Glutamatergic neuron (in vitro differentiated cells): ENCODE data around the gene EPB41L4B. TPM values are rescaled to one million over a fixed set of nuclear protein-coding genes. Genes with fewer than 3 reads are reported as not detected.

ENCODE experiments used
- DNase-seq: peaks from one replicate; pipeline ENCODE4 v3.0.0; 2022
- H3K27ac Mint-ChIP-seq: one replicate; pipeline ENCODE4 v1.8.0; 2020; ENCODE audit warnings: mild to moderate bottlenecking, mixed read lengths, inconsistent platforms; ENCODE audit not compliant: unreplicated experiment
- H3K27me3 Mint-ChIP-seq: one replicate; pipeline ENCODE4 v1.8.0; 2020; ENCODE audit warnings: mild to moderate bottlenecking, moderate library complexity, mixed read lengths, inconsistent platforms; ENCODE audit not compliant: unreplicated experiment
- H3K36me3 Mint-ChIP-seq: one replicate; pipeline ENCODE4 v1.8.0; 2020; ENCODE audit warnings: mild to moderate bottlenecking, mixed read lengths, inconsistent platforms; ENCODE audit not compliant: unreplicated experiment
- H3K4me1 Mint-ChIP-seq: one replicate; pipeline ENCODE4 v1.8.0; 2020; ENCODE audit warnings: mild to moderate bottlenecking, low read depth, mixed read lengths, inconsistent platforms; ENCODE audit not compliant: unreplicated experiment
- H3K4me3 Mint-ChIP-seq: one replicate; pipeline ENCODE4 v1.8.0; 2020; ENCODE audit warnings: mild to moderate bottlenecking, mixed read lengths, inconsistent platforms; ENCODE audit not compliant: unreplicated experiment
- H3K9me3 Mint-ChIP-seq: one replicate; pipeline ENCODE4 v1.8.0; 2020; ENCODE audit warnings: mild to moderate bottlenecking, moderate library complexity, mixed read lengths, inconsistent platforms; ENCODE audit not compliant: unreplicated experiment
- CTCF ChIP-seq: fragments of 200-600 bp; sonication (generic); IDR thresholded peaks from one replicate; pipeline ENCODE4 v1.5.0; 2021; ENCODE audit not compliant: partially characterized antibody, unreplicated experiment
- total RNA-seq: library from RNA; stranded (reverse); fragmentation: NEBNext Ultra II Directional; extraction: Animal tissue kit (Norgen Biotek cat#: 25700); gene quantifications from one replicate; pipeline ENCODE4 v1.2.1, GENCODE V29; 2021; ENCODE audit not compliant: unreplicated experiment

EPB41L4B gene
- total RNA-seq, 1 donor from 2014 or later, result 10.0 TPM

GRCh38 chr9:109250311-109250741, 70.5 kb downstream of the EPB41L4B start:
- DNase-seq, result no peak
- Mint-ChIP-seq H3K4me1 (peaks cover 20% of the 10 kb centered on the region), H3K9me3 (no peaks in the 10 kb centered on the region), H3K36me3 (no peaks in the 10 kb centered on the region), H3K4me3 (no peak overlapping the region), H3K27ac (no peak overlapping the region), H3K27me3 (no peaks in the 10 kb centered on the region)
- TF ChIP-seq CTCF, result no peak

DNA sequence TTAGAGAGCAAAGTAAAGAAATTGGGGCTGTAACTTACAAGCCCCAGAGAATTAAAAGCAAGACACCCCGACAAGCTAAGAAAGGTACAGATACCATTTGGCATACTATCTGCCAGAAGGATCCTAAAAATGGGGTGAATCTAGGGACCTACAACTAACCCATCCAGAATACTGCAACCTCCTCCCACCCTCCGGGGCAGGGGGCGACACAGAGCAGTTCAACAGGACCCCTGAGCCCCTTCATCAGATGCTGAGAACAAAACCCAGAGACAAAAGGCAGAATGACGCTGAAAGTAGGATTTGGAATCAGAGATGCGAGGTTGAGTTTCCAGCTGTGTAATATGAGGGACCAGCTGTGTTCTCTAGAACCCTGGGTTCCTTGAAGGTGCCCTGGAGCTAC, 71.2 kb downstream of the EPB41L4B start:
- TF ChIP-seq CTCF, result peak; percentile 33
- peak; percentile 54 for DNase-seq
- Mint-ChIP-seq H3K27ac (no peak overlapping the region), H3K27me3 (no peaks in the 10 kb centered on the region), H3K4me1 (peaks cover 25% of the 10 kb centered on the region), H3K9me3 (no peaks in the 10 kb centered on the region), H3K36me3 (no peaks in the 10 kb centered on the region), H3K4me3 (no peak overlapping the region)

DNA sequence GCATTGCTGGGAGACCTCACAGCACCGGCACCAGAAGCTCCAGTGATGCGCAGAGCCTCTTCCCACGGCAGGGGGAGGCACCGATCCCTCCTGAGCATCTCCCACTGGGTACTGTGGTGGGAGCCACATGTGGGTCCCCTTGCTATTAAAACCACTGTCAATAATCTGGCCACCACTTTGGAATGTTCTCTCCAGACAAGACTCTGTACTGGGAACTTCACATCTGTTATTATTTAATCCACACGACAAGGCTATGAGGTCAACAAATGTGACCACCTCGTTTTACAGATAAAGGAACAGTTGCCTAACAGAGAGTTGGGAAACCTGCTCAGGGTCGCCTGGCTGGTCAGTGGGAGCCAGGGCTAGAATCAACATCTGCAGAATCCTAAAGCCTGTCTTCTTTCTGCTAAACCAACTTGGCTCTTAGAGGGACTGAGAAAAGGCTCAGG, 72.7 kb downstream of the EPB41L4B start:
- TF ChIP-seq CTCF, result no peak
- H3K36me3 Mint-ChIP-seq, result no peaks in the 10 kb centered on the region
- H3K27me3 Mint-ChIP-seq, result no peaks in the 10 kb centered on the region
- no peak for DNase-seq
- peaks cover 34% of the 10 kb centered on the region for H3K4me1 Mint-ChIP-seq
- H3K27ac Mint-ChIP-seq, result no peak overlapping the region
- H3K4me3 Mint-ChIP-seq, result no peak overlapping the region
- no peaks in the 10 kb centered on the region for H3K9me3 Mint-ChIP-seq

DNA sequence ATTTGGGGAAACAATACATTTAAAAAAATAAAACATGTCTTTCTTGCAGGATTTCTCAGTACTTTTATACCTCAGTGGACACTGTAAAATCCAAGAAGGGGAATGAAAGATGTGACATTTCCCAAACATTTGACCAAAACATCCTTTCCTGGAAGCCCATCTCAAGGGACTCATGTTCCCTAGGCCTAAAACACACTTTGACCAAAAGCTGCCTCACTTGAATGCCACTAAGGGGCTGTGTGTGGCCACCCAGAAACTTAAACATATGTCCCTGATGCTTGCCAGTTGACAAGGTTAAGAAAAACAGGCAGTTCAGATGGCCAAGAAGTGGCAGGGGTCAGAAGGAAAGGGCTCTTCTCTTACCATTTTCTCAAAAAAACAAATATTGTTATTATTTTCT, 73.6 kb downstream of the EPB41L4B start:
- Mint-ChIP-seq H3K27me3 (no peaks in the 10 kb centered on the region), H3K4me3 (no peak overlapping the region), H3K9me3 (no peaks in the 10 kb centered on the region), H3K27ac (no peak overlapping the region), H3K4me1 (peaks cover 41% of the 10 kb centered on the region), H3K36me3 (no peaks in the 10 kb centered on the region)
- TF ChIP-seq CTCF, result no peak
- no peak for DNase-seq

DNA sequence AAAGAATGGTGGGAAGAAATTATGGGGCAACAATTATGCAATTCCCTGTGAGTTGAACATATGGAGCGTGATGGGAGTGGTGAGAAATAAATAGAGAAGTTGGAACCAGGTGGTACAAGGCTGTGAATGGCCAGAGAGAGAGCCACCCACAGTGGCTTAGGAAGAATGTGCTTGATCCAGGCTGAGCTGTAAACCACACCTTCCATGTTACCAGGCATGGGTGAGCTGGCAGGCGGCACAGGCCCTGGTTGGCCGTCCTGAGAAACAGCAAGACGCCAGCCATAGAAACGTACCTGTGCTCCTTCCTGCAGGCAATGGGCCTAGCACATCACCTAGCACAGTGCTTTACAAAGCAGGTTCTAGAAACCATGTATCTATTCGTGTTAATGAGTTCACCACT, 74.3 kb downstream of the EPB41L4B start:
- no peaks in the 10 kb centered on the region for H3K36me3 Mint-ChIP-seq
- H3K9me3 Mint-ChIP-seq, result no peaks in the 10 kb centered on the region
- DNase-seq, result no peak
- H3K27me3 Mint-ChIP-seq, result no peaks in the 10 kb centered on the region
- H3K4me3 Mint-ChIP-seq, result no peak overlapping the region
- H3K4me1 Mint-ChIP-seq, result peaks cover 37% of the 10 kb centered on the region
- no peak for TF ChIP-seq CTCF
- H3K27ac Mint-ChIP-seq, result no peak overlapping the region
